Measurements from ENCODE around the gene TMEM174.

DNA sequence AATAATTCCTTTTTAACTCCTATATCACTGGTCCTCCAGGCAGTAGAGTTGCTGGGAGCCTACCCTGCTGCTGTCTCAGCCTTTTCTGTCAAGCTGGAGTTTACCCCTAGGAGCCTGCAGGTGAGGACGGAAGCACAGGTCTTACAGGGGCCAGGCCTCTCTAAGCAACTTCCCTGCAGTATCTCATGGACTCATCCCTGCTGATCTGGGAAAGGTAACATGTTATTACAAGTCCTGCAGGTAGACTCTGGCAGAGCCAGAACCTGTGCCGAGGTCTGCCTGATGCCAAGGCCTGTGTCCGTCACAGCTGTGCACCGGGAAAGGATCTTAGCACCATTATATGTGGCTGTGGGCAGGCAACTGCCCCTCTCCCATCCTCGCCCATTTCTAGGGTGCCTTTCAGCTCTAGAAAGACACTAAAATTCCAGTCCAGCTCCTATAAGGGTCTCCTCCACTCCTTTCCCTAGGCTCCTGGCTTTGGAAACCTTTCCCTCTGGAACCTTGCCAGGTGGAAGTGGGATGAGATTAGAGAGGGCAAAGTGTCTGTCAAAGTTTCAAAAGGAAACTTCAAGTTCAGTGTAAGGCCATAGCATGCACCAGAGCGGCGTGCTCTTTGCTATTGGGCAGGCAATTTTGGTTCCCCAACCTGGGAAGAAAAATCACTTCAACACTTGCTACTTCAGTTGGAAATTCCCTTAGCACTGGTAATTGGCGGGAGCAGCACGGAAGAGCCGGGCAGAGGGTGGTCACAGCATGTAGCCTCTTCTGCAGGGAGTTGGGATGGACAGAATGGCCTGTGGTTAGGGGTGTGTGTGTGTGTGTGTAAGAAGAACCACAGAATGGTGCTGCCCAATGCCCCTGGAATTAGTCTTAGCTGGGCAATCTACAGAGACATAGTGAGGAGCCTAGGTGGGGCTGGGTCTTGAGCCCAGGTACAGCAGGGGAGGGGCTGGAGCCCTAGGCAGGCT is 35.1 kb upstream of the TMEM174 start:
- TF ChIP-seq, protein P1, sequence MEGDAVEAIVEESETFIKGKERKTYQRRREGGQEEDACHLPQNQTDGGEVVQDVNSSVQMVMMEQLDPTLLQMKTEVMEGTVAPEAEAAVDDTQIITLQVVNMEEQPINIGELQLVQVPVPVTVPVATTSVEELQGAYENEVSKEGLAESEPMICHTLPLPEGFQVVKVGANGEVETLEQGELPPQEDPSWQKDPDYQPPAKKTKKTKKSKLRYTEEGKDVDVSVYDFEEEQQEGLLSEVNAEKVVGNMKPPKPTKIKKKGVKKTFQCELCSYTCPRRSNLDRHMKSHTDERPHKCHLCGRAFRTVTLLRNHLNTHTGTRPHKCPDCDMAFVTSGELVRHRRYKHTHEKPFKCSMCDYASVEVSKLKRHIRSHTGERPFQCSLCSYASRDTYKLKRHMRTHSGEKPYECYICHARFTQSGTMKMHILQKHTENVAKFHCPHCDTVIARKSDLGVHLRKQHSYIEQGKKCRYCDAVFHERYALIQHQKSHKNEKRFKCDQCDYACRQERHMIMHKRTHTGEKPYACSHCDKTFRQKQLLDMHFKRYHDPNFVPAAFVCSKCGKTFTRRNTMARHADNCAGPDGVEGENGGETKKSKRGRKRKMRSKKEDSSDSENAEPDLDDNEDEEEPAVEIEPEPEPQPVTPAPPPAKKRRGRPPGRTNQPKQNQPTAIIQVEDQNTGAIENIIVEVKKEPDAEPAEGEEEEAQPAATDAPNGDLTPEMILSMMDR (IDR thresholded peaks at IDR 0.05; ENCODE audit: low read depth, low read length, missing input control): no peak
- TF ChIP-seq RAD21 (IDR thresholded peaks at IDR 0.05) (no peak), ZBTB33 (IDR thresholded peaks at IDR 0.05) (no peak), ATF3 (IDR thresholded peaks at IDR 0.05) (no peak), MAX (IDR thresholded peaks at IDR 0.05) (no peak), SP1 (IDR thresholded peaks at IDR 0.05) (no peak), YY1 (IDR thresholded peaks at IDR 0.05) (no peak), JUND (IDR thresholded peaks at IDR 0.05) (no peak), EGR1 (IDR thresholded peaks at IDR 0.05; ENCODE audit: low read depth in 2 of 2) (no peak), GABPA (IDR thresholded peaks at IDR 0.05 in 1 of 2, conservative IDR thresholded peaks at IDR 0.05 in 1 of 2) (no peak)
- TF ChIP-seq, protein P2, sequence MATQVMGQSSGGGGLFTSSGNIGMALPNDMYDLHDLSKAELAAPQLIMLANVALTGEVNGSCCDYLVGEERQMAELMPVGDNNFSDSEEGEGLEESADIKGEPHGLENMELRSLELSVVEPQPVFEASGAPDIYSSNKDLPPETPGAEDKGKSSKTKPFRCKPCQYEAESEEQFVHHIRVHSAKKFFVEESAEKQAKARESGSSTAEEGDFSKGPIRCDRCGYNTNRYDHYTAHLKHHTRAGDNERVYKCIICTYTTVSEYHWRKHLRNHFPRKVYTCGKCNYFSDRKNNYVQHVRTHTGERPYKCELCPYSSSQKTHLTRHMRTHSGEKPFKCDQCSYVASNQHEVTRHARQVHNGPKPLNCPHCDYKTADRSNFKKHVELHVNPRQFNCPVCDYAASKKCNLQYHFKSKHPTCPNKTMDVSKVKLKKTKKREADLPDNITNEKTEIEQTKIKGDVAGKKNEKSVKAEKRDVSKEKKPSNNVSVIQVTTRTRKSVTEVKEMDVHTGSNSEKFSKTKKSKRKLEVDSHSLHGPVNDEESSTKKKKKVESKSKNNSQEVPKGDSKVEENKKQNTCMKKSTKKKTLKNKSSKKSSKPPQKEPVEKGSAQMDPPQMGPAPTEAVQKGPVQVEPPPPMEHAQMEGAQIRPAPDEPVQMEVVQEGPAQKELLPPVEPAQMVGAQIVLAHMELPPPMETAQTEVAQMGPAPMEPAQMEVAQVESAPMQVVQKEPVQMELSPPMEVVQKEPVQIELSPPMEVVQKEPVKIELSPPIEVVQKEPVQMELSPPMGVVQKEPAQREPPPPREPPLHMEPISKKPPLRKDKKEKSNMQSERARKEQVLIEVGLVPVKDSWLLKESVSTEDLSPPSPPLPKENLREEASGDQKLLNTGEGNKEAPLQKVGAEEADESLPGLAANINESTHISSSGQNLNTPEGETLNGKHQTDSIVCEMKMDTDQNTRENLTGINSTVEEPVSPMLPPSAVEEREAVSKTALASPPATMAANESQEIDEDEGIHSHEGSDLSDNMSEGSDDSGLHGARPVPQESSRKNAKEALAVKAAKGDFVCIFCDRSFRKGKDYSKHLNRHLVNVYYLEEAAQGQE (IDR thresholded peaks at IDR 0.05): no peak
